Peyer's patch (tissue), 4 donors: Measurements from ENCODE around the gene ZDHHC3.

Source experiments
- CTCF ChIP-seq, 6 experiments: fragments of 450-650 bp in 4 of 6; fragments of 200-600 bp in 2 of 6; sonication (generic) in 1 of 6; IDR thresholded peaks; one replicate each; pipeline ENCODE4 v1.5.1; 2017 to 2019; ENCODE audit warnings: antibody characterized with exemption in 6 of 6, mild to moderate bottlenecking in 3 of 6, moderate library complexity in 1 of 6
- POLR2A ChIP-seq, 2 donors: fragments of 450-650 bp; IDR thresholded peaks; one replicate each; pipeline ENCODE4 v1.5.1; 2017; ENCODE audit warnings: antibody characterized with exemption in 2 of 2, mild to moderate bottlenecking in 2 of 2, moderate library complexity in 2 of 2

GRCh38 chr3:44981220-44981619 lies 5.2 kb upstream of the ZDHHC3 start:
- TF ChIP-seq CTCF (IDR thresholded peaks at IDR 0.05): no peak
- no peak for TF ChIP-seq POLR2A (IDR thresholded peaks at IDR 0.05)
